ENCODE results near the gene FUT3.

DNA sequence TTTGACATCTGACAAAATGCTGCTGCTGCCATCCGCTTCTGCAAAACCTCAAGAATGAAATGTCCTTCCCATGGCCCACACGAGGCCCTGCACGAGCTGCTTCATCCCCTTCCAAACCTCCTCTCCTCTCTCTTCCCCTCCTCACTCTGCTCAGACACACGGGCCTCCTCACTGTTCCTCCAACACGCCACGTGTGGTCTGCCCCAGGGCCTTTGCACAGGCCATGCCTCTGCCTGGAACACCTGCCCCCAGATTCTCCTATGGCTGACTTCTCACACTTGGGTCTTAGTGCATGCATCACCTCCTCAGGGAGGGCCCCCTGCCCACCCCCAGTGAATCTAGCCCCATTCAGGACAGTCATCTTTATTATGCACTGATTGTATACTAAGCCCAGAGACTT, 30.5 kb downstream of the FUT3 start:
- TF ChIP-seq, protein P1, sequence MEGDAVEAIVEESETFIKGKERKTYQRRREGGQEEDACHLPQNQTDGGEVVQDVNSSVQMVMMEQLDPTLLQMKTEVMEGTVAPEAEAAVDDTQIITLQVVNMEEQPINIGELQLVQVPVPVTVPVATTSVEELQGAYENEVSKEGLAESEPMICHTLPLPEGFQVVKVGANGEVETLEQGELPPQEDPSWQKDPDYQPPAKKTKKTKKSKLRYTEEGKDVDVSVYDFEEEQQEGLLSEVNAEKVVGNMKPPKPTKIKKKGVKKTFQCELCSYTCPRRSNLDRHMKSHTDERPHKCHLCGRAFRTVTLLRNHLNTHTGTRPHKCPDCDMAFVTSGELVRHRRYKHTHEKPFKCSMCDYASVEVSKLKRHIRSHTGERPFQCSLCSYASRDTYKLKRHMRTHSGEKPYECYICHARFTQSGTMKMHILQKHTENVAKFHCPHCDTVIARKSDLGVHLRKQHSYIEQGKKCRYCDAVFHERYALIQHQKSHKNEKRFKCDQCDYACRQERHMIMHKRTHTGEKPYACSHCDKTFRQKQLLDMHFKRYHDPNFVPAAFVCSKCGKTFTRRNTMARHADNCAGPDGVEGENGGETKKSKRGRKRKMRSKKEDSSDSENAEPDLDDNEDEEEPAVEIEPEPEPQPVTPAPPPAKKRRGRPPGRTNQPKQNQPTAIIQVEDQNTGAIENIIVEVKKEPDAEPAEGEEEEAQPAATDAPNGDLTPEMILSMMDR (IDR thresholded peaks at IDR 0.05; ENCODE audit: poor library complexity), result no peak
- TF ChIP-seq EZH2phosphoT487 (IDR thresholded peaks at IDR 0.05; ENCODE audit: low read depth, severe bottlenecking, unreplicated experiment), result no peak
